Activated naive CD4-positive, alpha-beta T cell treated with Interleukin-2 at 50 U/mL for 16 hours (primary cell): ENCODE measurements around the gene ADCYAP1R1.

Experiments used
- DNase-seq: peaks from one replicate; pipeline ENCODE4 v3.0.0-alpha.2; 2020

Gene ADCYAP1R1

GRCh38 chr7:31044529-31044928, 7.6 kb upstream of the ADCYAP1R1 start:
- DNase-seq, result no peak

- DNase-seq, result no peak
Measured at GRCh38 chr7:31046723-31047122, 5.4 kb upstream of the ADCYAP1R1 start.

DNA sequence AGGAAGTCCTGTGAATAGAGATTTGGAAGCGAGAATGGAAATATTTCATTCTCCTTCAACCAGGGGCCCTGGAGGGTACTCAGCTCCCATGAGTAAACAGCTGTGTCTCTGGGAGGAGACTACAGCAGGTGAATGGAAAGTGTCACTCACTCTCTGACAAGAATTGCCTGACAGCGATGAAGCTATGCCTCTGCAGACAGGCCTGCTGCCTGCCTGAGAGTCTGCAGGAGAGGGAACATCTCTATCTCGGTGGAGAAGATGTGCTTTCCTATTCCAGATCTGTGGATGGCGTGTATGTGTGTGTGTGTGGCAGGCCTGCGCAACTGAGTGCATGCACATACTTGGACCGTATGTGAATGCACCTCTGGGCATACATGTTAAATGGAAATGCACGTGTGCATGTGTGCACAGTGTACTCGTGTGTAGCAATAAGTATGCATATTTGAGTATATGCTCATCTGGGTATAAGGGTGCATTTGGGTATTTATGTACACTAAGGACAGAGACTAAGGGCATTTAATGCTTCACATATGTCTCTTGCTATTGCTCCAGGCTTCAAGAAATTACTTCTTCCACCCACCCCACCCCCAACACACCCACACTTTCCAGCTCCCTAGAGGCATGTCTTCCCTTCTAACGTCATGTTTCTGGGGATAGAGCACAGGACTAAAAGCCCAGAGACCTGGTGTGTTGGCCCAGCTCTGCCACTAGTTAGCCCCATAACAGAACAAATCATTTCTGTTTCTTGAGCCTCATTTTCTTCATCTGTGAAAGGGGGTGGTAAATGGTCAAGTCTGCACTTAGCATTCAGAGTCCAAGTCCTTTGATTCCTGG, 4.6 kb upstream of the ADCYAP1R1 start:
- DNase-seq, result no peak

DNA sequence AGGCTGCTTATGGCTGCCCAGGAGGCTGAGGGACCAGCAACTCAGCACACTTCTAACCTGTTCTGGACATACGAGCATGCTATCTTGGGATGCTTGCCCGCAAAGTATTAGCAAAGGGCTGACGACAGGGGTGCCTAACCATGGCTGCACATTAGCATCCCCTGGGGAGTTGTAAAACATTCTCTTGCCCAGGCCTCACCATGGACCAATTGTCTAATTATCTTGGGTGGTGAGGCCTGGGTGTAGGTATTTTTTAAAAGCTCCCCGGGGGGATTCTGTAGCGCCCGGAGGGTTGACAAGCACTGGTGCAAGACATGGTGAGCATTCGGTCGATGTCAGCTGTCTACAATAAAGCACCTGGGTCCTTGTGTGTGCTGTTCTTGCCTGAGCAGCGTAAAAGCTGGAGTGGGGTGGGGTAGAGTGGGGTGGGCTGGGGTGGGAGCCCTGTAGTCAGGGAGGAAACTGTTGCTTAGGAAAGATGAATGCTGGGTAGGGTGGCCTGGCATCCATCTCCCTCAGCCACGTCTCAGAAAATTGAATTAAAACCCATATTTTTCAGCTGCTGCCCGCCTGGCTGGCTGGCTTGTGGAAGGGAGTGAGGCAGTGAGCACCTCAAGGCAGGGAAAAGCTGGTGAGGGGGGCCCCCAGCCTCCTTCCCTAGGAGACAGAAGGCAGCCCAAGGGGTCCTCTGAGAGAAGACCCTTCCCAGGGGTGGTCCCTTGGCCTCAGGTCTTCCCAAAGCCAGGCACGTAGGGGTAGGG, 2.9 kb upstream of the ADCYAP1R1 start:
- no peak for DNase-seq

DNA sequence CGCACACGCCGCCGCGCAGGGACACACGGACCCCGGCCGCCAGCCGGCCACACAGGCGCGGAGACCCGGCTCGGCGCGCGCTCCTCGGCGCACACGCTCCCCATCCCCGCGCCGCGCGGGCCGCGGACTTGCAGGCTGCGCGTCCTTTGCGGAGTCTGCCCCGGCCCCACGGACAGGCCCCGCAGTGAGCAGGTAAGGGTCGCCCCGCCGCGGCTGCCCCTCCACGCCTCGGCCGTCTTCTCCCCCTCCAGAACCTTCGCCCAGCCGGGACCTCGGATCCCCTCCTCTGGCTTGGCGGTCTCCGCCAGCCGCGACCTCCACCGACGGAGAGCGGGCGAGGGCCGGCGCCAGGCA, 356 bp downstream of the ADCYAP1R1 start:
- no peak for DNase-seq

DNA sequence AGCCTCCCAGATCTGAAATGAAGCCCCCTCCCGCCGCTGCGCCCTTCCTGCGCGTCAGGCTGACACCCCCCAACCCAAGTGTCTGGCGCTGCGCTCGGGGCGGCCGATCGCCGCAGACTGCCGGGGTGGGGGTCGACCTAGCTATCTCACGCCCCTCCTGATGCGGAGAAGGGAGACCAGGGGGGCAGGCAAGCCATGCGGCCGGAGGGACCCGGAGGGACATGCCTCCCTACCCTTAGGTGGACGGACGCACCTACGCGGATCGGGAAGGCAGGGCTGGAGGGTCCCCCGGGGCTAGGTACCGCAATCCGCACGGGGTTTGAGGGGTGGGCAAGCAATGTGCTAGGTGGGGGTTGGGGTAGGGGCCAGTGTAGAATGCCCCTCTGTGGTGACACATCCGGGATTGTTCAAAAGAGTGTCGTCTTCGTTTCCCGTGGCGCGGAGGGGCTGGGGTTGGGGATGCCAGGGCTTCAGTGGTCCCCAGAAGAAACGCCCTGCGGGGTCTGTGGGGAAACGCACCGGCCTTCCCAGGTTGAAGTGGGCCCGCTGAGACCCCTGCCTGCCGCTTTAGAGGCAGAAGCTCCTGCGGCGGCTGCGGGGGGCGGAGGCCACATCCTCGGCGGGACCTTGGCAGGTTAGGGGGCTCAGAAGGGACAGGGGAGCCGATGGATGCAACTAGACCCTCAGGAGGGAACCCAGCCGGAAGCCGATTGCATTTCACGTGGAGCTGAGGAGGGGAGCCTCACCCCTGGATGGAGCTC, 913 bp downstream of the ADCYAP1R1 start:
- DNase-seq, result no peak

DNA sequence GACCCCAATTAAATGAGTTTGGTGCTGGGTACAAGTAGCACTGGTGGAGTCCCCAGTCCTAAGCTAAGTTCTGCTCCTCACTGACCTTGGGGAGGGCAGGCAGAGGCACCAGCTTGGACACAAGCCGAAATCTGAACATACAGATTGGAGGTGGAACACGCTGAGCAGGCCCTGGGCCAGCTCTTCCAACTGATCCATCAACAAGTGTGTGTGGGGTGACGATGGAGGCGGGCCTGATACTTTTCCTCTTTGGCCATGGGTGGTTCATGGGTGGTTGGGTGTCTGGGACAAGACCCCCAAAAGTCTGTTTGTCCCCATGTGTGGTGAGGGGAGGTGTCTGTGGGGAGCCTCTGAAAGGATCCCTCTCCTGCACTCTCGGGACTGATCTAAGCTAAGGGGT, 1.9 kb downstream of the ADCYAP1R1 start:
- no peak for DNase-seq

GRCh38 chr7:31054608-31055278, 2.6 kb downstream of the ADCYAP1R1 start:
- no peak for DNase-seq

- DNase-seq, result no peak
Measured at GRCh38 chr7:31055471-31055870, 3.4 kb downstream of the ADCYAP1R1 start.

- no peak for DNase-seq
Measured at GRCh38 chr7:31056775-31057346, 4.8 kb downstream of the ADCYAP1R1 start.

DNA sequence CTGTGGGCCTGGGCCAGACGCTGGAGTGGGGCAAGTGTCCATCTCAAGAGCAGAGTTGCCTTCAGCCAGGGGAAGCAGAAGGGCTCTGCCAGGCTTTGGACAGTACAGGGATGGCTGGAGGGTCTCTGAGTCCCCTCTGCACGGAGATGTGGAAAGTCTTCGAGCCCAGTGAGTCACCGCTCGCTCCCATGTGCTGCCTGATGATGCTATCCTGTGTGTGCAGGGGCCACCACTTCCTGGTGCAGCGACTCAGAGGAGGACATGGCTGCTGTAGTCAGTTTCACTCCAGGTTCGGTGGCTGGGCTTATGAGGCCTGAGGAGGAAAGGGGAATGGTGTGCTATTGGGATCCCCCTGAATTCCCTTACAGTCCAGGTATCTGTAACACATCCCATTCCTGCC, 6.0 kb downstream of the ADCYAP1R1 start:
- DNase-seq, result no peak

DNA sequence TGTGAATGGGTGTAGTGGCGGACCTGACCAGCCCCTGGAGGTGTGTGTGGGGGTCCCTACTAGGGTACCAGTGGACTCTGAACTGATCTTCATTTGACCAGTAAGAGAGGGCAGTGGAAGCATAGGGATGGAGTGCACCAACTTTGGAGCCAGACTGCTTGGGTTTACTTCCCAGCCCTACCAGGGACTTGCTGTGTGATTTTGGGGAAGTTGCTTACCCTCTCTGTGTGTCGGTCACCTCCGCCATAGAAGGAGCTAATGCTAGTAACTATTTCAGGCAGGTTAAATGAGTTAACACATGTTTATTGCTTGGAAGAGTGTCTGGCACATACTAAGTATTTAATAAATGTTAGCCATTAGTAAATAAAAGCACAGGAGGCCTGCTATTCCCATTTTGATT, 6.6 kb downstream of the ADCYAP1R1 start:
- DNase-seq, result no peak

GRCh38 chr7:31059551-31059950, 7.4 kb downstream of the ADCYAP1R1 start:
- DNase-seq, result no peak

- DNase-seq, result no peak
Measured at GRCh38 chr7:31061185-31061584, 9.1 kb downstream of the ADCYAP1R1 start.

- no peak for DNase-seq
Measured at GRCh38 chr7:31062746-31063435, 10.8 kb downstream of the ADCYAP1R1 start.

DNA sequence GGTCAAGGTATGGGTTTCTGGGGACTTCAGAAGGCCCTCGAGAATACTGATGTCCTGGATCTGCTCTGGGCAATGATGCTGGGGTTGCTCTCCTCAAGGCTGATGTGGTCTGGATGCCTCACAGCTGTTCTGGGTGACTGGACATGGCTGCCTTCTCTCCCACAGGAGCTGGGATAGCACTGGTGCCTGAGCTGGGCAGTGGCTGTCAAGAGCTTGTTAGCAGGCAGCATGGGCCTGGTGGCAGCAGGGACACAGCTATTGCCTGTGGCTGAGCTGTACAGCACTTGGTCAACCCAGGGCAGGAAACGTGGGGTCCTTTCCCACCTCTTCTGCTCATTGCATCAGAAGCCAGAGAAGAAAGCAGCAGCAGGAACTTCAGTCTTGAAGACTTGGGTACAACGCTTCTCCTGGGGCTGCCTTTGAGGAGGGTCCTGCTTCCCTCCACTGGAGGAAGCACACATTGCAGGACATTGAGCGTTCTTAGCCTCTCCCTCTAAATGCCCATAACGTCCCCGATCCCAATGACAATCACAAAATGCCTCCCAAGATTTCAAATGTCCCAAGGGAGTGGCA, 13.0 kb downstream of the ADCYAP1R1 start:
- no peak for DNase-seq

- DNase-seq, result no peak
Measured at GRCh38 chr7:31065840-31066239, 13.7 kb downstream of the ADCYAP1R1 start.

DNA sequence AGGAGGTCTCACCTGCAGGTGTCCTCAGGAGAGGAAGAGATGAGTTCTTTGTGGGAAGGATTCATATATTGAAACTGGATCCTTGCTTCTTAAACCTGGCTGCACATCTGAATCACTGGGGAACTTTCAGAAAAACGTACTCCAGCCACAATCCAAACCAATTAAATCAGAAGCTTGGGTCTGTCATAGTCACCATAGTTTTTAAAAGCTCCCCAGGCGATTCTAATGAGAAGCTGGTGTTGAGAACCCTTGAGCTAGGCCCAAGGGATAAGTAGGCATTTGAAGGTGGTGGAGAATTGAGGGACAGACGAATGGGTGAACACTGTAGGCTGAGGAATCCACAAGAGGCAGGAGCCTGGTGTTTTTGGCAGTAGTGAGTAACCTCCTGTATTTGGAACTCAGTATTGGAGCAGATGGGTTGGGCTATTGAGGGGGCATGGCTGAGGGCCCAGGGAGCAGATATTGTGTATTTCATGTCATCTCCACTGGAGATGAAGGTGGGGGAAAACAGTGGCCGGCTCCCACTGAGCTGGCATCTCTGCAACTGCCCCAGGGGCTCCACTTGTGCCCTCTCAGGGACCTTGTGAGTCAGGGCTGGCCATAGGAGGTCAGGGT, 14.5 kb downstream of the ADCYAP1R1 start:
- no peak for DNase-seq

DNA sequence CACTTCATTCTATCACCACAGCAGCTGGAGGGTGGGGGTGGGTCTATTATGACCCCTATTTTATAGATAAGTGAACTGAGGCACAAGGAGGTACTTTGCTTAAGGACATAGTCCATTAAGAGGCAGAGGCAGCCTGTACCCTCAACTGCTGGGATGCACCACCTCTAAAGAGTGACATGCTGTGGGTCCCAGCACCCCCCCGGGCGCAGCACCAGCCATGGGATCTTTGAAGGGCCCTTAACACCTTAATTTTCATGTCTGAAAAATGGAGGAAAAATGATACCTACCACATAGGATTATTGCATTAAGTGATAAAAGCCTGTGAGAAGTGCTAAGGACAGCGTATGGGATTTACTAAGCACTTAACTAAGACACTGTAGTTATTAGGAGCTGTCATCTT, 15.4 kb downstream of the ADCYAP1R1 start:
- DNase-seq, result no peak

DNA sequence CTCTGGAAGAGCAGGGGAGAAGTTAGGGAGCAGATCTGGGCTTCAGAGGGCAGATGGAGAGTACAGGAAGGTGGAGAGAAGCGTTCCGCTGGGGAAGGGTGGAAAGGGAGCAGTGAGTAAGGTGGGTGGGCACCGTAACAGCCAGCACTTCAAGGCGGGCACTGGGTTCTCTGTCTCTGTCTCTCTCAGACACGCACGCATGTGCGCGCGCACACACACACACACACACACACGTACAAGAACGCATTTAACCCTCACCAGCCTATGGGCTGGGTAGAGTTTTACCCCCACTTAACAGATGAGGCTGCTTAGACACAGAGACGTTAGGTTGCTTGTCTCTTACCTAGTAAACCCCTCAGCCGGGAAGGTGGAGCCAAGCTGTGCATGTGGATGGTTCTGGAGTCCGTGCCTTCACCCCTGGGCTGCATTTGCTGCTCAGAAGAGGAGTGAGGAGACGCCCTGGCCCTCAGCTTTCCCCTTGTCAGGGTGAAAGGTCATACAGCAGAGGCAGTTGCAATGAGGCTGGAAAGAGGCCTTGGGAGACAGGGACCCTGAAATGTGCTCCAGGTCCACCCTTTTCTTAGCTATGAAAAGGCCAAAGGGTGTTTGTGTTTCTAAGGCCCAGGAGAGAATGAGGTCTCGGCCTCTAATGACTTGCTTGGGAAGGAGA, 16.0 kb downstream of the ADCYAP1R1 start:
- no peak for DNase-seq
